CD4-positive, alpha-beta T cell treated with Interleukin-12 subunit alpha and Interleukin-12 subunit beta, for 1 hour (primary cell): ENCODE results near the gene GM2A.
"Not testable (repeated sequence)": the region's sequence is repeated elsewhere in the genome, so short reads cannot be mapped to it uniquely, and the experiment has no call there.

Experiments
- DNase-seq: peaks from one replicate; pipeline ENCODE4 v3.0.0-alpha.2; 2020

GM2A gene

GRCh38 chr5:151254556-151254955, 1.6 kb downstream of the GM2A start:
- no peak for DNase-seq

- DNase-seq: not testable (repeated sequence)
These were observed 2.0 kb downstream of the GM2A start for GRCh38 chr5:151254990-151255389.

DNA sequence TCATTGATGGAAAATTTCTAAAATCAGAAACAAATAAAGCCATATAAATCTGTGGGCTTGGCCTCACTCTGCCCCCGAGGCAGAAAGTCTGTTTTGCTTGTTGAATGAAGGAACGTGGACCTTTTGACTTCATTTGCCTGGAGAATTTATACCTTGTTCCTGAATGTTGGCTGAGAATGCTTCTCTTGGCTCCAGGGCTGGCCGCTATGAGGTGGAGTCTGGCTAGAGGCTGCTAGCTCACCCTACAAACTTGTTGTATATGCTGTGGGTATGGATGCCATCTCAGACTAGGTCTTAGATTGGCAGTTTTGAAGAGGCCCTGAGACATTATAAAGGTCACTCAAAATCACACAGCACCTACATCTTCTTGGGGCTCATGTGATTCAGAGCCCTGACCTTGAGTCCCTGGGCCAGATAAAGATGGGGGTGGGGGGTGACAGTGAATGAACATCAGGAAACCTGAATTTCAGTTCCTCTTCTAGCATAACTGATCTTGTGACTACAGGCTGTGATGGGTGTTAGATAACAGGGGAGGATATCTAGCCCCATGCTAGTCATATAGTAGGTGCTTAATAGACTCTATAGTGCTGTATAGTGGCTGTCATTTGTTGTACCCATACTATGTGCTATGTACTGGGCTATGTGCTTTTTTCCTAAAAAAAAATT, 2.8 kb downstream of the GM2A start:
- no peak for DNase-seq

DNA sequence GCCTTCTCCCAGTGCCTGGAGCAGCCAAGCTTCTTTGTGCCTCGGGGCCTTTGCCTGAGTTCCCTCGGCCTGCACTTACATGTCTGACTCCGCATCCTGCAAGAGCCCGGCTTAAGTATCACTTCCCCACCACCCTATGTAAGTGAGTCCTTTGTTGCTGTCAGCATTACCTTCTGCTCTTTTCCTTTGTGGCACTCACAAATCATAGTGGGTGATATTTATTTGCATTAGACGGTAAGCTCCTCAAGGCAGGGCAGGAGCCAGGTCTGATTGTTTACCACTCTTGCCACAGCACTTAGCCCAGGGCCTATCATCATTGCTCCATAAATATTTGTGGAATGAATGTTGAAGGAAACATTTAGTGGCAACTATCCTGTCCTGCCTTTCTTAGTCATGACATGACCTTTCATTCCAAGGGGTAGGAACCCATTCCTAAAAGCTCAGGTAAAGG, 4.8 kb downstream of the GM2A start:
- no peak for DNase-seq

DNA sequence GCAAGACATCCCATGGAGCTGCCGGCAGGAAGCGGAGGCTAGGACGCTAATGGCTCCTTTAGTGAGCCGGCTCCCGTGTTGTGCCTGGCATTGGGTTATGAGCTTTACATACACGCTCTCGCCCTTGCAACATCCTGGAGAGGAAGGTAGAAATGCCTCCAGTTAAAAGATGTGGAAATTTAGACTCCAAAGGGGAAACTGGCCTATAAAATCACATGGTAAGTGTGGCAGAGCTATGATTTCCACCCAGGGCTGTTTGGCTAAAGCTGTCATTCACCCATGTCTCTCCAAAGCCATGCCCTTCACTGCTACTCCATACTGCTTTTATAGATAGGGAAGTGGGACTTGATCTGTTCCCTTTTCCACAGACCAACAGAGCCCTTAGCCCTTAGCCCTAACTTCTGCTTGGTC, 5.2 kb downstream of the GM2A start:
- DNase-seq: no peak

GRCh38 chr5:151258816-151259215, 5.8 kb downstream of the GM2A start:
- DNase-seq: no peak

DNA sequence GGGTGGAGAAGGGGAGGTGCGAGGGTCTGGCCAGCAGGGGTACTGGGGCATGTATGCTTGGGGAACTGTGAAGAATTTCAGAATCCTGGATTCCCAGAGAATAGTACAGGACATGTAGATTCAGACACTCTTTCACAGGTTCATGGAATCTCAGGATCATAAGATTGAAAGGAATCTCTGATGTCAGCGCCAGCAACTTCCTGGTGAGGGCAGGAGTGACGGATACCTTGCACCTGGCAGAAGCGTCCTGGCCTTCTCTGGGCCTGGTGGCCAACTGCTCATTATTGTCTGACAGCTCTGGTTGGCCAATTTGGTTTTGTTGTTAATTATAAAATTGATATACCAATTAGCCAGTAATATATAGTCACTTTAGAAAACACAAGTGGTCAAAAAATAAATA, 6.9 kb downstream of the GM2A start:
- DNase-seq: no peak

DNA sequence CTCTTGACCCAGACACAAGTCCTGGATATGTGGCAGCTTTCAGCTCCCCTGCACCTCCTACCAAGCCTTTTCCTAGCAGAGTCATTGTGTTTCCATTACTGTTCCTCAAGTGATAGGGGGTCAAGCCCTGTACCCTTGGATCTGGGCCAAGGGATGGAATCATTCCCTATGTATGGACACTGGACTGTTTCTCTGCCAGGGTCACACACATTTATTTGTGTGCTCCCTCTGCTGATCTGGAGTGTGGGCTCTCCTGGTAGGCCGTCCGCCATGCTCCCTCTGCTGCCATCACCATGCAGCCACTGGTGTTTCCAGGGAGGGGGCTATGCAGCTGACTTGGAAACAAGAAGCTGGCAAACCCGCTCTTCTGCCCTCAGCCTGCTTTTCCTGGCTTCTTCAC, 9.5 kb downstream of the GM2A start:
- no peak for DNase-seq

DNA sequence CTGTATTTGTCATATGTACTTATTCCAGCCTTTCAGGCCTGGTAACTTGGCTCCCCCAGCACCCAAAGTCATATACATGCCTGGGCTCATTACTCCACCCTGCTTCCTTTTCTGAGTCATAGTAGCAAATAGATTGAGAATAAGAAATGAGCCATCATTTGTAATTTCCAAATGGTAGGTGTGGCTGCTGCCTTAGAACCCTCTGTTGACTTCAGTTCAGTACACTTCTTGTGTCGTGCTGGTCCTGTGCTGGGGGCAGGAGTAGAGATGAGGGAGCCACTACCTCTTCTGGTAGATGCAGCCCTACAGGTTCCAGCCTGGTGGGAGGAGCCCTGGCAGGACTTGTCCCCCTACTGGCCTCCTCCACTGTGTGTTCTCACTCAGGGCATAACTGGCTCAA, 11.1 kb downstream of the GM2A start:
- DNase-seq: no peak

- DNase-seq: no peak
These were observed 14.7 kb downstream of the GM2A start for GRCh38 chr5:151267491-151268260.

DNA sequence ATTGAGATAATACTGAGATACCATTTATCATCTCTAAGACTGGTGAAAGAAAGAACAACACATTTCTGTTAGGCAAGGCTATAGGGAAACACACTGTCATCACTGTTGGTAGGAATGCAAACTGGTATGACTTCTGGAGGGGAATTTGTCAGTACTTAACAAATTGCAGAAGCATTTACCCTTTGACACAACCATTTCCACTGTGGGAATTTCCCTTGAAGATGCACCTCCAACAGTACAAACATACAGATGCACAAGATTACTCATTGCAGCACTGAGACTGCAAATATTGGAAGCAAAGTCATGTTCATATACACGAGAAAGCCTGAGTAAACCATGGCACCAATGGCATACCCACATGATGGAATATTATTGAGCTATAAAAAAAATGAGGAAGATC, 17.6 kb downstream of the GM2A start:
- no peak for DNase-seq

- DNase-seq: no peak
These were observed 18.4 kb downstream of the GM2A start for GRCh38 chr5:151271336-151271735.

- DNase-seq: no peak
These were observed 21.7 kb downstream of the GM2A start for GRCh38 chr5:151274666-151275065.

DNA sequence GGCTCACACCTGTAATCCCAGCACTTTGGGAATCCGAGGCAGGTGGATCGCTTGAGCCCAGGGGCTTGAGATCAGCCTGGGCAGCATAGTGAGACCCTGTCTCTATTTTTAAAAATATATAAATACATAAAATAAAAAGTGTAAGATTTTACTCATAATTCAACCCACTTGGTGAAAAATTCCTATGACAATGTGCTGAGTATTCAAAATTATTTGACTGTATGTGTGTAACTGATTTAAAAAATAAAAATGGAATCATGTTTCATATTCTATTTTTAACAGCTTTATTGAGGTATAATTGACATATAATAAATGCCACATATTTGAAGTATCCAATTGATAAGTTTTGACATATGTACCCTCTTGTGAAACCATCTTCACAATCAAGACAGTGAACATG, 22.8 kb downstream of the GM2A start:
- no peak for DNase-seq

- DNase-seq: no peak
These were observed 25.9 kb downstream of the GM2A start for GRCh38 chr5:151278845-151279244.

DNA sequence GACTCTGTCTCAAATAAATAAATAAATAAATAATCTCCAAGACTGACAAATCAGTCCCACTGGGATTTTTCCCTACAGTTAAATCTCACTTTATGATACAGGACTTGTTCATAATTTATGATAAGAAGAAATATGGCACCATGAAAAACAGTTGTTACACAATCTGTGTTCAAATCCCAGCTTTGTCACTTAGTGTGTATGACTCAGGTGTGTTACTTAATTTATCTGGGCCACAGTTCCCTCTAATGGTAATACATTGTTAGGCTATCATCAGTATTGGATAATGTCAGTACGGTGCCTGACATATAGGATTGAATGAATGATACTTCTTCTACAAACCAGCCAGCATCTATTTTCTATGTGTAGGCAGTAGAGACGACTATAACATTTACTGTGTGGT, 27.5 kb downstream of the GM2A start:
- no peak for DNase-seq

DNA sequence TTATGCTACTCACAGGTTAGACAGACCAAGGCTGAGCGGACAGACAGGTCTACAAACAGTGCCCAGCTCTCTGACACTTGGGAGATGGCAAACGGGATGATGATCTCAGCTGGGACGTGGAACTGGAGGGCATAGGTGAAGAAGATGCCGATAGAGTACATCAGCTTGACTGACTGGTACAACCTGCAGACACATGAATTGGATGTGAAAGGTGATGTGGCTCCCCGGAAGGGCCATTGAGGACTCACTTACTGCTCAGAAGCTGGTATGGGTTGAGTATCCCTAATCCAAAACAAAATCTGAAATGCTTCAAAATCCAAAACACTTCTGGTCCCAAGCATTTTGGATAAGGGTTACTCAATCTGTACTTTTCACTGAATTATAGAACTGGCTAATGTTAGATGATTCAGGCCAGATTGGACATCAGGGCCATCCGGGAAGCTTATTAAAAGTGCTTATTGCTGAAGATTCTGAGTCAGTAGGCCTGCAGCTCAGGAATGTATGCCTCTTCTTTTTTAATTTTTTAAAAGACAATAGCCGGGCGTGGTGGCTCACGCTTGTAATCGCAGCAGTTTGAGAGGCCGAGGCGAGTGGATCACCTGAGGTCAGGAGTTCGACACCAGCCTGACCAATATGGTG, 28.1 kb downstream of the GM2A start:
- no peak for DNase-seq

DNA sequence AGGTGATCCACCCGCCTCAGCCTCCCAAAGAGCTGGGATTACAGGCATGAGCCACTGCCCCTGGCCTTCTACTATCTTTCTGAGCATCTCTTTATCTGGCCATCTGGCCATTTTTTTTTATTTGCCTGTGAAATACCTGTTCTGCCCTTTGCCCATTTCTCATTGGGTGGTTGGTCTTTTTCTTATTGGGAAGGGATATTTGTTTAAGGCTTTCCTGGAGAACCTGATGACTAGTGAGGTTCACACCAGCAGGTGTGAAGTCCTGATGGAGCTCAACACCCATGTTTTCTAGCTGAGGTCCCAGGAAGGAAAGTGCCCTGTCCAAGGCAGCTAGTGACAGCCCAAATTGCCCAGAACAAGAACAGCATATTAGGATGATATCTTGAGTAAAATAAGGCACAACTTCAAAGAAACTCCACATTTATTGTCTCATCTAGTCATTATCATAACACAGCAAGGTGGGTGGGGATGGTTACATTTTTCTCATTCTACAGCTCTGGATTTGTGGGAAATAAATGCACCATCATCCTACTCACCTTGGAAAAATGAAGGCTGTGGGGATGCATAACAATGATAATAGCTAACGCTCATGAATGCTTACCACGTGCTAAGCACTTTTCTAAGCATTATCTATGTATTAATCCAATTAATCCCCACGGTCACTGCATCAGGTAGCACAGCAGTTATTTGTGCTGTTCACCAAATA, 30.3 kb downstream of the GM2A start:
- no peak for DNase-seq

GRCh38 chr5:151284392-151284967, 31.5 kb downstream of the GM2A start:
- DNase-seq: no peak

DNA sequence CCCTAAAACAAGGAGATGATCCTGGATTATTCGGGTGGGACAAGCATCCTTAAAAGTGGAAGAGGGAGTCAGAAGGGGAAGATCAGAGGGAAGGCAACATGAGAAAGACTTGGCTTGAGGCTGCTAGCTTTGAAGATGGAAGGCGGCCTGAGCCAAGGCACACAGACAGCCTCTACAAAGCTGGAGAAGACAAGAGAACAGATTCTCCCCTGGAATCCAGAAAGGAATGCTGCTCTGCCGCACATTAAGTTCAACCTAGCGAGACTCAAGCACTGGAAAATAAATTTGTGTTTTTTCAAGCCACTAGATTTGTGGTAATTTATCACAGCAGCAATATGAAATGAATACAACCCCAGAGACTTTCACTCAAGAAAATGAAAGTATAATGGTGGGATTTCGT, 32.7 kb downstream of the GM2A start:
- DNase-seq: no peak

DNA sequence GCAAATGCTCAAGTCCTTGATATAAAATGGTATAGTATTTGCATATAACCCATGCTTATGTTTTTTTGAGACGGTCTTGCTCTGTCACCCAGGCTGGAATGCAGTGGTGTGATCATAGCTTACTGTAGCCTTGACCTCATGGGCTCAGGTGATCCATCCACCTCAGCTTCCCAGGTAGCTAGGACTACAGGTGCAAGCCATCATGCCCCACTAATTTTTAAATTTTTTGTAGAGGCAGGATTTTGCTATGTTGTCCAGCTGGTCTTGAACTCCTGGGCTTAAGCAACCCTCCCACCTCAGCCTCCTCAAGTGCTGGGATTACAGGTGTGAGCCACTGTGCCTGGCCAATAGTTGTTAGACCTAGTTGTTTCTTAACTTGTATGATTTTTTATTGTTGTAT, 33.3 kb downstream of the GM2A start:
- DNase-seq: no peak

- no peak for DNase-seq
These were observed 35.2 kb downstream of the GM2A start for GRCh38 chr5:151288180-151288579.

DNA sequence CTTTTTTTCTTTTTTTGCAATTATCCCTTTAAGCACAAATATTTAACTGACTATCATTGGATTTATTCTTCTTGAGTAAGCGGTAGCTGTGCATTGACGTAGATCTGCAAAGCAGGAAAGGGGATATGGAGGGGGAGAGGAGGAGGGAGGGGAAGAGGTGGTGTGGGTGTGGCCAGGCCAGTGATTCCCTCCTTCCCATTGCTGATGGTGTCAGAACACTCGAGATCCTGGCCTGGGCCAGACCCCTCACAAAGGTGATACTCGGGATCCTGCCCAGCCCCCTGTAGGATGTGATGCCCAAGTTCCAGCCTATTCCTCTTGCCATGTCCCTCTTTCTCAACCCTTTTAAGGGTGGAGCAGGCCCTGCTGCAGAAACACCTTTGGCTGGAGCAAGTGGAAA, 40.6 kb downstream of the GM2A start:
- DNase-seq: no peak
